ENCODE data around the gene ZNF831. TPM values are rescaled to one million over a fixed set of nuclear protein-coding genes. Genes with fewer than 3 reads are reported as not detected.

The ZNF831 gene
- total RNA-seq, 1 donor from 2014 or later: 6.4 TPM

DNA sequence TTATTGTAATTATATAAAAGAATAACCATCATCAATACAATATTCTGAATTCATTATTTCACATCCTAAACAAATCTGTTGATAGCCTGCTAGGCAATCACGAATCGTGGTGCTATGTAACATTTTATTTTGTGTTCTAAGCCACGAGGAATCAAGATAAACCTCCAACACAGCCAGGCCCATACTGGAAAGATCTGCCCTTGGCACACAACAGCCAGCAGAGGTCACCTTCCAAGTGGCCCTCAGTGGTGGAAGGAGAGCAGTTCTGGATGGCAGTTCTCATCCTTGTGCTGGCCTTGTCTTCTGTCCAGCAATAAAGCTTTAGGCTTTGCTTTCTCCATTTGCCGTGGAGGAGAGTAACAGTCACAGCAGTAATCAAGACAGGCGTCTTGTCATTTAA is 13.2 kb downstream of the ZNF831 start:
- intact Hi-C loops (cut with micrococcal nuclease): loop anchor here (1.0 to 5.0 kb wide), 2 partner anchors 11 to 195 kb away; partner anchors contain the start of gene NELFCD

- intact Hi-C loops (cut with micrococcal nuclease): loop anchor here (1.0 to 5.0 kb wide), 4 partner anchors 11 to 195 kb away; partner anchors contain the start of gene NELFCD
Measured at GRCh38 chr20:59177266-59178250, 13.9 kb downstream of the ZNF831 start.

DNA sequence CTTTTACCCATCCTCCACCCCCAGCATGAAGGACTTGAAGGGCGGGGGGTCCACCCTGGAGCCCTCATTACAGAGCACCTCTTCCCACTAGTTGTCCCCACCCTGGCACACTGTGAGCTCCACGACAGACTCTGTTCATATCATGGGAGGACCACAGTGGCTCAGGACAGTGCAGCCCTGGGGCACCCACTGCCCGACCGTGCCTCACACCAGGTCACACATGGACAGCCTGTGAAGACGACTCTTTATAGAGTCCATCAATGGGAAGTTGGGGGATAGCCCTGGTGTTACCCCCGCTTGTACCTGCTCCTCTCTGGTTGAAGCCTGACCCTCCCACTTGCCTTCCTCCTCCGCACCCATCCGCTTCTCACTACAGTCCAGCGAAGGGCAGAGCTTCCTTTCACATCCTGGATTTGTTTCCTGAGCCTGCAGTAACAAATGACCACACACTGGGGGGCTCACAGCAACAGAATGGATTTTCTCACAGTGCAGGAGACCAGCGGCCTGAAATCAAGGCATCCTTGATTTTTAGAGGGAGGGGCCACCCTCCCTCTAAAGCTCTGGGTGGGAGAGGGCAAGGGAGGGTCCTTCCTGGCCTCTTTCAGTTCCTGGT is 15.5 kb downstream of the ZNF831 start:
- intact Hi-C loops (cut with micrococcal nuclease): loop anchor here (1.0 to 5.0 kb wide), 3 partner anchors 29 to 197 kb away; partner anchors contain the start of gene NELFCD

DNA sequence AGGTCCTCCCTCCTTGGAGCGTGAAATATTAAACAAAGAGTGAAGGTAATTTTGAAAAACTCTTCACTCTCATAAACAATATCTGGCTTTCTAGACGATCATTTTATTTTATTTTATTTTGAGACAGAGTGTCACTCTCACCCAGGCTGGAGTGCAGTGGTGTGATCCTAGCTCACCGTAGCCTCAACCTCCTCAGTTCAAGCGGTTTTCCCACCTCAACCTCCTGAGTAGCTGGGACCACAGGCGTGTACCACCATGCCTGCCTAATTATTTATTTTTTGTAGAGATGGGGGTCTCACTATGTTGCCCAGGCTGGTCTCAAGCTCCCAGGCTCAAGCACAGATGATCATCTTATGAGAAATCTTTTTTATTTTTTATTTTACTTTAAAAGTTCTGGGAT is 16.4 kb downstream of the ZNF831 start:
- intact Hi-C loops (cut with micrococcal nuclease): loop anchor here (5.0 kb wide), 1 partner anchor 198 kb away; the partner anchor contains the start of gene NELFCD

- intact Hi-C loops (cut with micrococcal nuclease): no loop called here
Measured at GRCh38 chr20:59181936-59182335, 18.3 kb downstream of the ZNF831 start.

DNA sequence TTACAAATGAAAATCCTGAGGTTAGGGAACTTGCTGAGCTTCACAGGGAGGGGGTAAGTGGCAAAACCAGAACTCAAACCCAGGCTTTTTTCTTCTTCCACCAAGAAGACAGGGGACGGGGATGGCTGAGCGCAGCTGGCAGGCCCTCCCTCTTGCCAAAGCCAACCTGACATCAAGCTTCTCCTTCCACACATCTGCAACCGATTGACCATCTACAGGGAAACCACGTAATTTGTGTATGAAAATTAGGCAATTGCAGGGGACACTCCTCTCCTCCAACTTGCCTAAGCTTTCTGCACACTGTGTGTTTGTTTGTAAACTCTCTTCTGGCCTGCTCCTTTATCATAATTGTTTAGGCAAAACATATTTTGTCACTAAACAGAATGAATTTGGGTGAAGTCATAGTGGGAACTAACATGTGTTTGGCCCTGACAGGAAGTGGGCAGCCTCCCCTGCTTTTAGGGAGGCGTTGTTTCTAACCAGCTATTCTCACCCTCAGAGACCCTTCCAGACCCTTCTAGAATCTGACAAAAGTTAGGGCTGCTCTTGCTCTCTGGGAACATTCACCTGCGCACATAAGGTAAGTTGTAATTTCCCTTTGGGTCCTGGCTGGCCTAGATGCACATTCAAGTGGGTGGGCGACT is 18.9 kb downstream of the ZNF831 start:
- intact Hi-C loops (cut with micrococcal nuclease): no loop called here

- intact Hi-C loops (cut with micrococcal nuclease): no loop called here
Measured at GRCh38 chr20:59183751-59184150, 20.1 kb downstream of the ZNF831 start.

- intact Hi-C loops (cut with micrococcal nuclease): no loop called here
Measured at GRCh38 chr20:59184880-59185447, 21.3 kb downstream of the ZNF831 start.

DNA sequence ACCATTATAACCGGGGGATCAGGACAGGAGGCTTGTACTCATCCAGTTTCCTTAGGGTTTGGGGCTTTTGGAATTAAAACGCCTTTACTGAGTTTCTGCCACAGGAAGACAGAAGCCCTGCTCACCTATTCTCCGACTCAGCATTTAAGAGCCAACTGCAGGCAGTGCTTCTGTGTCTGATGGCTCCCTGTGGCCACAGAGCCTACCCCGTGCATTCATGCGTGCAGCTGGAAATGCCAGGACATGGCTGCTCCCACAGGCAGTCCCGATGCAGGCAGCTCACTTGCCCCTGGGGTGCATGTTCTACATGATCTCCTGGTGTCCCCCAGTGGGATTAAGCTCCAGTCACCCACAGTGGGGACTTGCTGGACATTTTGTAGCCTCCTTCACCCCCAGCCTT is 22.2 kb downstream of the ZNF831 start:
- intact Hi-C loops (cut with micrococcal nuclease): no loop called here

- intact Hi-C loops (cut with micrococcal nuclease): no loop called here
Measured at GRCh38 chr20:59190466-59190865, 26.8 kb downstream of the ZNF831 start.

DNA sequence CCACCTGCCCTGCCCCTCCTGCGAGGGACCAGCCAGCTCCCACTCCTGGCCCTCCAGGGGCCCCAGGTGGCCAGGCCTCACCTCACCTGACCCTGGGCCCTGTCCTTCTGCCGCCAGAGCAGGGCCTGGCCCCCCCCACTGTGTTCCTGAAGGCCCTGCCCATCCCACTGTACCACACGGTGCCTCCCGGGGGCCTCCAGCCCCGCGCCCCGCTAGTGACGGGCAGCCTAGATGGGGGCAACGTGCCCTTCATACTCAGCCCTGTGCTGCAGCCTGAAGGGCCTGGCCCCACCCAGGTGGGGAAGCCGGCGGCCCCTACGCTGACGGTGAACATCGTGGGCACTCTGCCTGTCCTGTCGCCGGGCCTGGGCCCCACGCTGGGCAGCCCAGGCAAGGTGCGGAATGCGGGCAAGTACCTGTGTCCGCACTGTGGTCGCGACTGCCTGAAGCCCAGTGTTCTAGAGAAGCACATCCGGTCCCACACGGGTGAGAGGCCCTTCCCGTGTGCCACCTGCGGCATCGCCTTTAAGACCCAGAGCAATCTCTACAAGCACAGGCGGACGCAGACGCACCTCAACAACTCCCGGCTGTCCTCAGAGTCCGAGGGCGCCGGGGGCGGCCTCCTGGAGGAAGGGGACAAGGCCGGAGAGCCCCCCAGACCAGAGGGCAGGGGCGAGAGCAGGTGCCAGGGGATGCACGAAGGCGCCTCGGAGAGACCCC is 27.6 kb downstream of the ZNF831 start:
- intact Hi-C loops (cut with micrococcal nuclease): no loop called here

- intact Hi-C loops (cut with micrococcal nuclease): no loop called here
Measured at GRCh38 chr20:59191756-59192532, 28.3 kb downstream of the ZNF831 start.

DNA sequence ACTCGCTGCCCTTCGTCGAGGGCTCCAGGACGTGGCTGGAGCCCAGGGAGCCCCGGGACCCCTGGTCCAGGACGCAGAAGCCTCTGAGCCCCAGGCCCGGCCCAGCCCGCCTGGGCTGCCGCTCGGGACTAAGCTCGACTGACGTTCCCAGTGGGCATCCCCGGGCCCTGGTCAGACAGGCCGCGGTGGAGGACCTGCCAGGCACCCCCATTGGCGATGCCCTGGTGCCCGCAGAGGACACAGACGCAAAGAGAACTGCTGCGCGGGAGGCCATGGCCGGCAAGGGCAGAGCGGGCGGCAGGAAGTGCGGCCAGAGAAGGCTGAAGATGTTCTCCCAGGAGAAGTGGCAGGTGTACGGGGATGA is 28.9 kb downstream of the ZNF831 start:
- intact Hi-C loops (cut with micrococcal nuclease): no loop called here

DNA sequence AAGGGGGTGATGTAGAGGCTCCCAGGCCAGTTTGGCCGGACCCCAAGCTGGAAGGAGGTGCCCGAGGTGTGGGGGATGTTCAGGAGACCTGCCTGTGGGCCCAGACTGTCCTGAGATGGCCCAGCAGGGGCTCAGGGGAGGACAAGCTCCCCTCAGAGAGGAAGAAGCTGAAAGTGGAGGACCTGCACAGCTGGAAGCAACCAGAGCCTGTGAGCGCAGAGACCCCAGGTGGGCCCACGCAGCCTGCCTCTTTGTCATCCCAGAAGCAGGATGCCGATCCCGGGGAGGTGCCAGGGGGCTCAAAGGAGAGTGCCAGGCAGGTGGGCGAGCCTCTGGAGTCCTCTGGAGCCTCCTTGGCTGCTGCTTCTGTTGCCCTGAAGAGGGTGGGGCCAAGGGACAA is 29.7 kb downstream of the ZNF831 start:
- intact Hi-C loops (cut with micrococcal nuclease): no loop called here

DNA sequence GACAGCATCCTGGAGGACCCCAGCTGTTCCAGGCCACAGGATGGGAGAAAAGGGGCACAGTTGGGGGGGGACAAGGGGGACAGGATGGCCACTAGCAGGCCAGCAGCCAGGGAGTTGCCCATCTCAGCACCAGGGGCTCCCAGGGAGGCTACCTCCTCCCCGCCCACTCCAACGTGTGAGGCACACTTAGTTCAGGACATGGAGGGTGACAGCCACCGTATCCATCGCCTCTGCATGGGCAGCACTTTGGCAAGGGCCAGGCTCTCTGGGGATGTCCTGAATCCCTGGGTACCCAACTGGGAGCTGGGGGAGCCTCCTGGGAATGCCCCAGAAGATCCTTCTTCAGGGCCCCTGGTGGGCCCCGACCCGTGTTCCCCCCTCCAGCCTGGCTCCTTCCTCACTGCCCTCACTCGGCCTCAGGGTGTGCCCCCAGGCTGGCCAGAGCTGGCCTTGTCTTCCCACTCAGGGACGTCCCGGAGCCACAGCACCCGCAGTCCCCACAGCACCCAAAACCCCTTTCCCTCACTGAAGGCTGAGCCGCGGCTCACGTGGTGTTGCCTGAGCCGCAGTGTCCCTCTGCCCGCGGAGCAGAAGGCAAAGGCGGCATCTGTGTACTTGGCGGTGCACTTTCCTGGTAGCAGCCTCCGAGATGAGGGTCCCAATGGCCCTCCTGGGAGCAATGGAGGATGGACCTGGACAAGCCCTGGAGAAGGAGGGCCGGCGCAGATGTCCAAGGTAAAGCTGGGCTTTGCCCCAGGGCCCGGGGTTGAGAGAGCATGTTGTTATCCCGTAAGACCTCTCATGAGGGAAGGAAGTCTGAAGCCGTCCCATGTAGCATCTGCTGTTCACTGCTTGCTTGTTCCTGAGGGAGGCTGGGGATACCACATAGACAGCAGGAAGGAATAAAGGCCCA is 30.7 kb downstream of the ZNF831 start:
- intact Hi-C loops (cut with micrococcal nuclease): no loop called here

GRCh38 chr20:59195316-59195993 is 31.8 kb downstream of the ZNF831 start:
- intact Hi-C loops (cut with micrococcal nuclease): no loop called here

DNA sequence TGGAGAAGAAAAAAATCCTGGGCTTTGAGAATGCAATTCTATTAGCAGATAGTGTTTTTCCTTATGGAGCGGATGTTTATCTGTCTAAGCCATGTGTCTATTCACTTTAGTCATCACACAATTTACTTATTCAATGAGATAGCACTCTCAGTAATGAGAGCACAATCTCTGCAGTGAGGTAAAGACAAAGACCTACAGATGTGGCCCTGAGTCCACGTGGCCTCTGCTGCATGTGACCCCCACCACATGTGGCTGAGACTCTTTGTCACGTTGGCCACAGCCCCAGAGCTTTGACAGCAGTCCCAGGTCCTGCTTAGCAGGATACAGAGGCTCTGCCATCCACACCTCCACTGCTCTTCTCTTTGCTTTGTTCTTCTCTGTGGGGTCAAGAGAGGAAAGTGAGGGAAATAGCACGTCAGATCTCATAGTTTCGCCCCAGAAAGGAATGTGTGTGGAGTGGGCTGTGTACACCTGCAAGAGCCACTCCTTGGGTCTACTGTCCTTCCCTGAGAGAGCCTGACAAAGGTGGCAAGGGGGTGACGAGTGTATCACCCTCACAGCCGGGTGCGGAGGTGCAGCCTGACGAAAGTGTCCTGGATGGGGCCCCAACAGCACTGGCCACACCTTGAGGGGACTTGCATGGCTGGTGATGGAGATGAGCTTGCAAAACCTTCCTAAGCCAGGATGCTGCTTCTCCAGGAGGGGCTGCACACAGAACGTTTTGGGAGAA is 40.7 kb downstream of the ZNF831 start:
- intact Hi-C loops (cut with micrococcal nuclease): no loop called here

- intact Hi-C loops (cut with micrococcal nuclease): loop anchor here (5.0 kb wide), 1 partner anchor 338 kb away; no protein-coding TSS in a partner anchor
Measured at GRCh38 chr20:59205044-59205443, 41.4 kb downstream of the ZNF831 start.

Measured in T-helper 1 cell treated with Interleukin-12 subunit alpha and Interleukin-12 subunit beta and Interleukin-4 antibody, amounts not matched to agents 30 ng/mL and 1 ng/mL, for 36 hours (primary cell).